ENCODE results near the gene CDV3.
A peak's percentile ranks its signal among the peaks of the same experiment; 100 is the strongest.
"Not testable (repeated sequence)": the region's sequence is repeated elsewhere in the genome, so short reads cannot be mapped to it uniquely, and the experiment has no call there.

The CDV3 gene

GRCh38 chr3:133540896-133541674 is 32.4 kb upstream of the CDV3 start:
- Histone ChIP-seq H3K27me3 (ENCODE audit: control insufficient read depth in 2 of 2, insufficient read depth in 2 of 2, low read length in 2 of 2) (no peaks in the 10 kb centered on the region), H3K4me3 (ENCODE audit: low read length in 2 of 2) (peak overlapping the region; percentile 1 to 37), H3K36me3 (ENCODE audit: control insufficient read depth in 2 of 2, insufficient read depth in 2 of 2, low read length in 2 of 2) (no peaks in the 10 kb centered on the region), H3K27ac (ENCODE audit: low read depth in 2 of 2, low read length in 2 of 2) (peak overlapping the region; percentile 68 to 75), H3K9me3 (ENCODE audit: control insufficient read depth in 2 of 2, low read length in 2 of 2) (no peaks in the 10 kb centered on the region), H3K9ac (ENCODE audit: low read depth in 1 of 2, low read length in 2 of 2) (no peak overlapping the region), H3K4me1 (ENCODE audit: control insufficient read depth in 2 of 2, insufficient read depth in 2 of 2, low read length in 2 of 2) (peaks cover 15 to 16% of the 10 kb centered on the region in 2 donors)

- Histone ChIP-seq H3K27me3 (ENCODE audit: control insufficient read depth in 2 of 2, insufficient read depth in 2 of 2, low read length in 2 of 2) (no peaks in the 10 kb centered on the region), H3K9me3 (ENCODE audit: control insufficient read depth in 2 of 2, low read length in 2 of 2) (no peaks in the 10 kb centered on the region), H3K9ac (ENCODE audit: low read depth in 1 of 2, low read length in 2 of 2) (no peak overlapping the region), H3K27ac (ENCODE audit: low read depth in 2 of 2, low read length in 2 of 2) (no peak overlapping the region), H3K4me3 (ENCODE audit: low read length in 2 of 2) (no peak overlapping the region), H3K36me3 (ENCODE audit: control insufficient read depth in 2 of 2, insufficient read depth in 2 of 2, low read length in 2 of 2) (no peaks in the 10 kb centered on the region), H3K4me1 (ENCODE audit: control insufficient read depth in 2 of 2, insufficient read depth in 2 of 2, low read length in 2 of 2) (peaks cover 8 to 12% of the 10 kb centered on the region in 2 donors)
Observed at GRCh38 chr3:133542871-133543270, 30.6 kb upstream of the CDV3 start.

- H3K27ac ChIP-seq (ENCODE audit: low read depth in 2 of 2, low read length in 2 of 2); H3K9ac ChIP-seq (ENCODE audit: low read depth in 1 of 2, low read length in 2 of 2); H3K36me3 ChIP-seq (ENCODE audit: control insufficient read depth in 2 of 2, insufficient read depth in 2 of 2, low read length in 2 of 2); H3K4me3 ChIP-seq (ENCODE audit: low read length in 2 of 2); H3K9me3 ChIP-seq (ENCODE audit: control insufficient read depth in 2 of 2, low read length in 2 of 2); H3K27me3 ChIP-seq (ENCODE audit: control insufficient read depth in 2 of 2, insufficient read depth in 2 of 2, low read length in 2 of 2): not testable (repeated sequence)
- peaks cover 12% of the 10 kb centered on the region in 2 donors for H3K4me1 ChIP-seq (ENCODE audit: control insufficient read depth in 2 of 2, insufficient read depth in 2 of 2, low read length in 2 of 2)
Observed at GRCh38 chr3:133544983-133545382, 28.5 kb upstream of the CDV3 start.

DNA sequence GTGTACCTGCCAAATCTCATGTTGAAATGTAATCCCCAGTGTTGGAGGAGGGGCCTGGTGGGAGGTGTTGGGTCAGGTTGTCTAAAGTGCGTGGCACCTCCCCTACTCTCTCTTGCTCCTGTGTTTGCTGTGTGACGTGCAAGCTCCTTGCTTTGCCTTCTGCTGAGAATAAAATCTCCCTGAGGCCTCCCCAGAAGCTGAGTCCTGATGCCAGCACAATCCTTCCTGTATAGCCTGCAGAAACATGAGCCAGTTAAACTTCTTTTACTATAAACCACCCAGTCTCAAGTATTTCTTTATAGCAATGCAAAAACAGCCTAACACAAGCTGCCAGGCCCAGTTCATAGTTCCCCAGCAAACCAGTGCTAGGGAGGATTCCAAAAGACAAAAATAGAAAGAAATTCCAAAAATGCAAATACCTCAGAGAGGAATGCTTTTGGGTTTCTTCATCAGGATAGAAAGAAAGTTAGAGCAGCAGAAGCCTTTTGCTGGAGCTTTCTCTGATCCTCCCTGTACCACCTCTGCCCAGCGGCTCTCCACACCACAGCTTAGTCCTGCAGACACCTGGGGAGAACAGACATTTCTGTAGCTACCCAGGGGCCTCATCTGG is 25.9 kb upstream of the CDV3 start:
- Histone ChIP-seq H3K4me1 (ENCODE audit: control insufficient read depth in 2 of 2, insufficient read depth in 2 of 2, low read length in 2 of 2) (peaks cover 3 to 4% of the 10 kb centered on the region in 2 donors), H3K27ac (ENCODE audit: low read depth in 2 of 2, low read length in 2 of 2) (peak overlapping the region in 1 of 2 donors; percentile 5), H3K9ac (ENCODE audit: low read depth in 1 of 2, low read length in 2 of 2) (no peak overlapping the region), H3K4me3 (ENCODE audit: low read length in 2 of 2) (no peak overlapping the region), H3K27me3 (ENCODE audit: control insufficient read depth in 2 of 2, insufficient read depth in 2 of 2, low read length in 2 of 2) (no peaks in the 10 kb centered on the region), H3K9me3 (ENCODE audit: control insufficient read depth in 2 of 2, low read length in 2 of 2) (no peaks in the 10 kb centered on the region), H3K36me3 (ENCODE audit: control insufficient read depth in 2 of 2, insufficient read depth in 2 of 2, low read length in 2 of 2) (no peaks in the 10 kb centered on the region)

DNA sequence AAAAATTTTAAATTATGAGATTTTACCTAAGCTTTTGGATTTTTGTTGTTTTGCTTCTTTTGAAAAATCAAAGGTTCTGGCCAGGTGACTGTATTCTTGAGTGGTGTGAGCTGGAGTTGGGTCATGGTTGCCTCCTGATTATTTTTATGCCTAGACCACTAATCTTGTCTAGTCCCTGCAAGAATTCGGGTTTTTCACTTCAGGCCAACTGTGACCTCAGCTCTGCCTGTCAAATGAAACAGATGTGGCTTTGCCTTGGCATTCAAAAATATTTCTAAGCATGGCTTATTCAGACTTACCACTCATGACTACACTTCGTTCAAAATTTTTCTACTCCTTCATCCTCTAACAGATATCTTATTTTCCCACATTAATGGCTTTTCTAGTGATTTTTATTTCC is 25.4 kb upstream of the CDV3 start:
- Histone ChIP-seq H3K4me3 (ENCODE audit: low read length in 2 of 2) (no peak overlapping the region), H3K9ac (ENCODE audit: low read depth in 1 of 2, low read length in 2 of 2) (no peak overlapping the region), H3K9me3 (ENCODE audit: control insufficient read depth in 2 of 2, low read length in 2 of 2) (no peaks in the 10 kb centered on the region), H3K27ac (ENCODE audit: low read depth in 2 of 2, low read length in 2 of 2) (no peak overlapping the region), H3K4me1 (ENCODE audit: control insufficient read depth in 2 of 2, insufficient read depth in 2 of 2, low read length in 2 of 2) (peaks cover 3 to 4% of the 10 kb centered on the region in 2 donors), H3K36me3 (ENCODE audit: control insufficient read depth in 2 of 2, insufficient read depth in 2 of 2, low read length in 2 of 2) (no peaks in the 10 kb centered on the region), H3K27me3 (ENCODE audit: control insufficient read depth in 2 of 2, insufficient read depth in 2 of 2, low read length in 2 of 2) (no peaks in the 10 kb centered on the region)

- Histone ChIP-seq H3K27me3 (ENCODE audit: control insufficient read depth in 2 of 2, insufficient read depth in 2 of 2, low read length in 2 of 2) (no peaks in the 10 kb centered on the region), H3K4me3 (ENCODE audit: low read length in 2 of 2) (no peak overlapping the region), H3K9ac (ENCODE audit: low read depth in 1 of 2, low read length in 2 of 2) (no peak overlapping the region), H3K27ac (ENCODE audit: low read depth in 2 of 2, low read length in 2 of 2) (no peak overlapping the region), H3K36me3 (ENCODE audit: control insufficient read depth in 2 of 2, insufficient read depth in 2 of 2, low read length in 2 of 2) (no peaks in the 10 kb centered on the region), H3K4me1 (ENCODE audit: control insufficient read depth in 2 of 2, insufficient read depth in 2 of 2, low read length in 2 of 2) (peaks cover 3 to 4% of the 10 kb centered on the region in 2 donors), H3K9me3 (ENCODE audit: control insufficient read depth in 2 of 2, low read length in 2 of 2) (no peaks in the 10 kb centered on the region)
Observed at GRCh38 chr3:133549565-133549964, 23.9 kb upstream of the CDV3 start.

DNA sequence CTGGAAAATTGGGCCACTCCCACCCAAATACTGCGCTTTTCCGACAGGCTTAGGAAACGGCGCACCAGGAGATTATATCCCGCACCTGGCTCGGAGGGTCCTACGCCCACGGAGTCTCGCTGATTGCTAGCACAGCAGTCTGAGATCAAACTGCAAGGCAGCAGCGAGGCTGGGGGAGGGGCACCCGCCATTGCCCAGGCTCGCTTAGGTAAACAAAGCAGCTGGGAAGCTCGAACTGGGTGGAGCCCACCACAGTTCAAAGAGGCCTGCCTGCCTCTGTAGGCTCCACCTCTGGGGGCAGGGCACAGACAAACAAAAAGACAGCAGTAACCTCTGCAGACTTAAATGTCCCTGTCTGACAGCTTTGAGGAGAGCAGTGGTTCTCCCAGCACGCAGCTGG is 21.9 kb upstream of the CDV3 start:
- not testable (repeated sequence) for H3K4me1 ChIP-seq (ENCODE audit: control insufficient read depth in 2 of 2, insufficient read depth in 2 of 2, low read length in 2 of 2); H3K27me3 ChIP-seq (ENCODE audit: control insufficient read depth in 2 of 2, insufficient read depth in 2 of 2, low read length in 2 of 2); H3K4me3 ChIP-seq (ENCODE audit: low read length in 2 of 2); H3K9me3 ChIP-seq (ENCODE audit: control insufficient read depth in 2 of 2, low read length in 2 of 2); H3K36me3 ChIP-seq (ENCODE audit: control insufficient read depth in 2 of 2, insufficient read depth in 2 of 2, low read length in 2 of 2); H3K27ac ChIP-seq (ENCODE audit: low read depth in 2 of 2, low read length in 2 of 2); H3K9ac ChIP-seq (ENCODE audit: low read depth in 1 of 2, low read length in 2 of 2)

DNA sequence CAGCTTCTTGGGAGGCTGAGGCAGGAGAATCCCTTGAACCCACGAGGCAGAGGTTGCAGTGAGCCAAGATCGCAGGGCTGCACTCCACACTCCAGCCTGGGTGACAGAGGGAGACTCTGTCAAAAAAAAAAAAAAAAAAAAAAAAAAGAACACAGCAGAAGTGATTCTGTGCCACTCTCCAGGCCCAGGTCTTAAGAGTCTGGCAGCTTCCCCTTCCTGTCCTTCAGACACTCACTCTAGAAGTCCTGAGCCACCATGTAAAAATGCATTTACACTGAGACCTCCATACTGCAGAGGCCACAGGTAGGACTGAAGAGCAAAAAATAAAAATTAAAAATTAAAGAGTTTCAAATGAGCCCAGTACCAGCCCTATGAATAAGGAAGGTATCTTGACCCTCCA is 11.8 kb upstream of the CDV3 start:
- H3K36me3 ChIP-seq (ENCODE audit: control insufficient read depth in 2 of 2, insufficient read depth in 2 of 2, low read length in 2 of 2): no peaks in the 10 kb centered on the region
- no peaks in the 10 kb centered on the region for H3K27me3 ChIP-seq (ENCODE audit: control insufficient read depth in 2 of 2, insufficient read depth in 2 of 2, low read length in 2 of 2)
- H3K9me3 ChIP-seq (ENCODE audit: control insufficient read depth in 2 of 2, low read length in 2 of 2): no peaks in the 10 kb centered on the region
- no peak overlapping the region for H3K27ac ChIP-seq (ENCODE audit: low read depth in 2 of 2, low read length in 2 of 2)
- no peak overlapping the region for H3K4me3 ChIP-seq (ENCODE audit: low read length in 2 of 2)
- no peaks in the 10 kb centered on the region for H3K4me1 ChIP-seq (ENCODE audit: control insufficient read depth in 2 of 2, insufficient read depth in 2 of 2, low read length in 2 of 2)
- no peak overlapping the region for H3K9ac ChIP-seq (ENCODE audit: low read depth in 1 of 2, low read length in 2 of 2)

GRCh38 chr3:133562376-133562775 is 11.1 kb upstream of the CDV3 start:
- no peaks in the 10 kb centered on the region for H3K9me3 ChIP-seq (ENCODE audit: control insufficient read depth in 2 of 2, low read length in 2 of 2)

GRCh38 chr3:133563186-133563591 is 10.3 kb upstream of the CDV3 start:
- Histone ChIP-seq H3K36me3 (ENCODE audit: control insufficient read depth in 2 of 2, insufficient read depth in 2 of 2, low read length in 2 of 2) (no peaks in the 10 kb centered on the region), H3K27me3 (ENCODE audit: control insufficient read depth in 2 of 2, insufficient read depth in 2 of 2, low read length in 2 of 2) (no peaks in the 10 kb centered on the region), H3K9me3 (ENCODE audit: control insufficient read depth in 2 of 2, low read length in 2 of 2) (no peaks in the 10 kb centered on the region), H3K27ac (ENCODE audit: low read depth in 2 of 2, low read length in 2 of 2) (no peak overlapping the region), H3K4me1 (ENCODE audit: control insufficient read depth in 2 of 2, insufficient read depth in 2 of 2, low read length in 2 of 2) (no peaks in the 10 kb centered on the region), H3K9ac (ENCODE audit: low read depth in 1 of 2, low read length in 2 of 2) (no peak overlapping the region), H3K4me3 (ENCODE audit: low read length in 2 of 2) (no peak overlapping the region)

More at GRCh38 chr3:133562376-133562775, 11.1 kb upstream of the CDV3 start:
- Histone ChIP-seq H3K27ac (ENCODE audit: low read depth in 2 of 2, low read length in 2 of 2) (no peak overlapping the region), H3K4me3 (ENCODE audit: low read length in 2 of 2) (no peak overlapping the region), H3K27me3 (ENCODE audit: control insufficient read depth in 2 of 2, insufficient read depth in 2 of 2, low read length in 2 of 2) (no peaks in the 10 kb centered on the region), H3K36me3 (ENCODE audit: control insufficient read depth in 2 of 2, insufficient read depth in 2 of 2, low read length in 2 of 2) (no peaks in the 10 kb centered on the region), H3K4me1 (ENCODE audit: control insufficient read depth in 2 of 2, insufficient read depth in 2 of 2, low read length in 2 of 2) (no peaks in the 10 kb centered on the region), H3K9ac (ENCODE audit: low read depth in 1 of 2, low read length in 2 of 2) (no peak overlapping the region)

All from mucosa of rectum (tissue), 2 donors.